ENCODE measurements around the gene UGT1A6. TPM values are rescaled to one million over a fixed set of nuclear protein-coding genes. Genes with fewer than 3 reads are reported as not detected.

The UGT1A6 gene
- total RNA-seq, 1 experiment from 2014 or later: 98.0 TPM

GRCh38 chr2:233807215-233807865 is 114.7 kb downstream of the UGT1A6 start:
- Mint-ChIP-seq H3K4me1 (ENCODE audit: low read depth, unreplicated experiment) (no peaks in the 10 kb centered on the region), H3K9me3 (ENCODE audit: low read depth, unreplicated experiment) (no peaks in the 10 kb centered on the region), H3K36me3 (ENCODE audit: insufficient read depth, unreplicated experiment) (no peaks in the 10 kb centered on the region), H3K27me3 (ENCODE audit: unreplicated experiment) (peaks cover 24% of the 10 kb centered on the region), H3K4me3 (ENCODE audit: low read depth, unreplicated experiment) (no peak overlapping the region), H3K27ac (ENCODE audit: unreplicated experiment) (no peak overlapping the region)
- TF ChIP-seq CTCF (IDR thresholded peaks at IDR 0.05; ENCODE audit: unreplicated experiment): no peak
- DNase-seq: peak; percentile 13
- CTCF ChIA-PET: no interaction called here
- no TSS peak for BruUV-seq (replicated peaks)
- intact Hi-C loops (cut with micrococcal nuclease; ENCODE audit: unreplicated experiment): no loop called here

- Mint-ChIP-seq H3K36me3 (ENCODE audit: insufficient read depth, unreplicated experiment) (no peaks in the 10 kb centered on the region), H3K9me3 (ENCODE audit: low read depth, unreplicated experiment) (no peaks in the 10 kb centered on the region), H3K27ac (ENCODE audit: unreplicated experiment) (no peak overlapping the region), H3K4me1 (ENCODE audit: low read depth, unreplicated experiment) (no peaks in the 10 kb centered on the region), H3K4me3 (ENCODE audit: low read depth, unreplicated experiment) (no peak overlapping the region), H3K27me3 (ENCODE audit: unreplicated experiment) (peaks cover 28% of the 10 kb centered on the region)
- CTCF ChIA-PET: no interaction called here
- BruUV-seq (replicated peaks): no TSS peak
- no peak for TF ChIP-seq CTCF (IDR thresholded peaks at IDR 0.05; ENCODE audit: unreplicated experiment)
- intact Hi-C loops (cut with micrococcal nuclease; ENCODE audit: unreplicated experiment): no loop called here
- no peak for DNase-seq
These were observed 115.6 kb downstream of the UGT1A6 start for GRCh38 chr2:233807966-233808935.

- Mint-ChIP-seq H3K27me3 (ENCODE audit: unreplicated experiment) (peaks cover 28% of the 10 kb centered on the region), H3K4me1 (ENCODE audit: low read depth, unreplicated experiment) (no peaks in the 10 kb centered on the region), H3K4me3 (ENCODE audit: low read depth, unreplicated experiment) (no peak overlapping the region), H3K36me3 (ENCODE audit: insufficient read depth, unreplicated experiment) (no peaks in the 10 kb centered on the region), H3K27ac (ENCODE audit: unreplicated experiment) (no peak overlapping the region), H3K9me3 (ENCODE audit: low read depth, unreplicated experiment) (no peaks in the 10 kb centered on the region)
- TF ChIP-seq CTCF (IDR thresholded peaks at IDR 0.05; ENCODE audit: unreplicated experiment): no peak
- intact Hi-C loops (cut with micrococcal nuclease; ENCODE audit: unreplicated experiment): no loop called here
- CTCF ChIA-PET: no interaction called here
- BruUV-seq (replicated peaks): no TSS peak
- DNase-seq: no peak
These were observed 117.7 kb downstream of the UGT1A6 start for GRCh38 chr2:233810385-233810784.

GRCh38 chr2:233811087-233811486 is 118.4 kb downstream of the UGT1A6 start:
- no peak for DNase-seq
- CTCF ChIA-PET: no interaction called here
- Mint-ChIP-seq H3K9me3 (ENCODE audit: low read depth, unreplicated experiment) (no peaks in the 10 kb centered on the region), H3K4me1 (ENCODE audit: low read depth, unreplicated experiment) (no peaks in the 10 kb centered on the region), H3K27me3 (ENCODE audit: unreplicated experiment) (peaks cover 28% of the 10 kb centered on the region), H3K27ac (ENCODE audit: unreplicated experiment) (no peak overlapping the region), H3K36me3 (ENCODE audit: insufficient read depth, unreplicated experiment) (no peaks in the 10 kb centered on the region), H3K4me3 (ENCODE audit: low read depth, unreplicated experiment) (no peak overlapping the region)
- intact Hi-C loops (cut with micrococcal nuclease; ENCODE audit: unreplicated experiment): no loop called here
- TF ChIP-seq CTCF (IDR thresholded peaks at IDR 0.05; ENCODE audit: unreplicated experiment): no peak
- no TSS peak for BruUV-seq (replicated peaks)

Data from Calu3 (cell line).